Ishikawa (cell line): ENCODE data around the gene ZNF492.

Experiments
- CEBPB ChIP-seq: IDR thresholded peaks from 2 replicates; pipeline ENCODE4 v1.6.1; 2012
- CREB1 ChIP-seq: IDR thresholded peaks from 2 replicates; pipeline ENCODE4 v1.6.1; 2012; ENCODE audit warnings: low read depth
- EGR1 ChIP-seq: IDR thresholded peaks from 2 replicates; pipeline ENCODE4 v1.6.1; 2012
- EP300 ChIP-seq: IDR thresholded peaks from 2 replicates; pipeline ENCODE4 v1.6.1; 2012; ENCODE audit warnings: borderline replicate concordance
- FOXM1 ChIP-seq: IDR thresholded peaks from 2 replicates; pipeline ENCODE4 v1.6.1; 2012; ENCODE audit warnings: low read depth, borderline replicate concordance
- NFIC ChIP-seq: IDR thresholded peaks from 2 replicates; pipeline ENCODE4 v1.6.1; 2012
- RAD21 ChIP-seq: IDR thresholded peaks from 2 replicates; pipeline ENCODE4 v1.6.1; 2012; ENCODE audit warnings: low read depth
- REST ChIP-seq: IDR thresholded peaks from 2 replicates; pipeline ENCODE4 v1.6.1; 2012; ENCODE audit warnings: low read depth, mild to moderate bottlenecking
- TAF1 ChIP-seq: IDR thresholded peaks from 2 replicates; pipeline ENCODE4 v1.6.1; 2012; ENCODE audit warnings: low read depth, mild to moderate bottlenecking
- TCF12 ChIP-seq: IDR thresholded peaks from 2 replicates; pipeline ENCODE4 v1.6.1; 2012; ENCODE audit warnings: low read depth
- TEAD4 ChIP-seq: IDR thresholded peaks from 2 replicates; pipeline ENCODE4 v1.6.1; 2012
- USF1 ChIP-seq: IDR thresholded peaks from 2 replicates; pipeline ENCODE4 v1.6.1; 2012
- YY1 ChIP-seq: IDR thresholded peaks from 2 replicates; pipeline ENCODE4 v1.6.1; 2012; ENCODE audit warnings: low read depth
- ZBTB7A ChIP-seq: IDR thresholded peaks from 2 replicates; pipeline ENCODE4 v1.6.1; 2012; ENCODE audit warnings: low read depth
- TF ChIP-seq, protein P1 (sequence below): IDR thresholded peaks from 2 replicates; pipeline ENCODE4 v1.6.1; 2012

Gene ZNF492

DNA sequence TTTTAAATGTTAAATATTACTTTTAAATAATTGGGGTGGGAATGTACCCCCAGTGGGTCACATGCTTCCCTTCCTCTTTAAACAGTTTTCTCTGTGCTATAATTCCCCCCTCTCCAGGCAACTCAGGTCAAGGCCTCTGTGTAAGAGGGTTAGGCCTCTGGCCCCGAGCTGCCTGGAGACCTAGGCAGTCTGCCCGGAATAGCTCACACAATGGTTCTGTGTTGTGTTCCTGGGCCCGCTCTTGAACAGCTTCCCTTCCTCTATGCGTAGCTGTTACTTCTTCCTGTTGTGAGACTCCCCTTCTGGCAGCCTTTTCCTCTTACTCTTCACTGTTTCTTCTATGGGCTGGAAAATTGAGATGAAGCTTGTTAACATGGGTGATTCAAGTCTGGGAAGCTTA, 14.8 kb upstream of the ZNF492 start:
- no peak for TF ChIP-seq TEAD4
- TF ChIP-seq YY1, result no peak
- TF ChIP-seq, protein P1, sequence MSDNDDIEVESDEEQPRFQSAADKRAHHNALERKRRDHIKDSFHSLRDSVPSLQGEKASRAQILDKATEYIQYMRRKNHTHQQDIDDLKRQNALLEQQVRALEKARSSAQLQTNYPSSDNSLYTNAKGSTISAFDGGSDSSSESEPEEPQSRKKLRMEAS, result no peak
- no peak for TF ChIP-seq NFIC
- no peak for TF ChIP-seq EP300
- TF ChIP-seq USF1, result no peak
- no peak for TF ChIP-seq TCF12
- TF ChIP-seq TAF1, result no peak
- TF ChIP-seq FOXM1, result no peak
- TF ChIP-seq RAD21, result no peak
- TF ChIP-seq CREB1, result no peak
- no peak for TF ChIP-seq CEBPB
- TF ChIP-seq EGR1, result no peak
- TF ChIP-seq ZBTB7A, result no peak

DNA sequence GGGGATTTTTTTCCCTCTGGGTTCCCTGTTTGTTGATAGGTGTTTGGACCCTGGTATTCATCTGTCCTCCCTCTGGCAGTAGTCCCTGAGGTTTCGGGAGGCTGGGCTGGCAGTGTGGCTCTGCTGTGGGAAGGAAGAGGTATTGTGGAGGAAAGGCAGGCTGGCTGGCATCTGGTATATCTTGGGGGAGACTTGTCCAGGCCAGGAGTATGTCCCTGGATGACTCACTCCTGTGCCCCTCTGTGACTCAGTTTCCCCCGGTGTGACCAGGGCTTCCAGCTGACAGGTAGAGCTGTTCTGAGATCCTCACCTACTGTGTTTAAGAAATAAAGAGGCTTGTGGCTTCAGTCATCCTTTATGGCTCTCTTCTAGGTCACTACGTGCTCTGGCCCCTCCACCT, 14.2 kb upstream of the ZNF492 start:
- no peak for TF ChIP-seq TCF12
- TF ChIP-seq CEBPB, result no peak
- no peak for TF ChIP-seq REST
- TF ChIP-seq YY1, result no peak
- no peak for TF ChIP-seq EP300
- no peak for TF ChIP-seq NFIC
- TF ChIP-seq TAF1, result no peak
- TF ChIP-seq, protein P1, result no peak
- TF ChIP-seq EGR1, result no peak
- TF ChIP-seq USF1, result no peak
- TF ChIP-seq TEAD4, result no peak
- no peak for TF ChIP-seq FOXM1
- no peak for TF ChIP-seq ZBTB7A
- TF ChIP-seq RAD21, result no peak
- TF ChIP-seq CREB1, result no peak

DNA sequence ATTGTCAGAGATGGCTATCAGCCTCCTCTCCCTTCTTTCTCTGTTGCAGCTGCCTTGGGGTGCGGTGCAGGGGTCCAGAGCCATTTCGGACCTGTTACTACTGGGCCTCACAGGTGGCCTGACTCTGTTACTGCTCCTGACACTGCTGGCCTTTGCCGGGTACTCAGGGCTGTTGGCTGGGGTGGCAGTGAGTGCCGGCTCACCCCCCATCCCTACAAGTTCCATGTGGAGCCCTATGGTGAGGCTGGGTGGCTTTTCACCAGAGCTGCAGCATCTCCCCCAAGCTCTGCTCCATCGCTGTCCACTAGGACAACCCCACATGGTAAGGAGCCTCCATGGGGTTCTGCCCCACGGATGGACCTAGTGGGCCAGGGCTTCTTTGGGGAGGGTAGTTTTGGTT, 13.7 kb upstream of the ZNF492 start:
- TF ChIP-seq REST (no peak), ZBTB7A (no peak), EGR1 (no peak), TCF12 (no peak), USF1 (no peak), FOXM1 (no peak), TAF1 (no peak), NFIC (no peak), RAD21 (no peak), EP300 (no peak)
- TF ChIP-seq, protein P1, result no peak

DNA sequence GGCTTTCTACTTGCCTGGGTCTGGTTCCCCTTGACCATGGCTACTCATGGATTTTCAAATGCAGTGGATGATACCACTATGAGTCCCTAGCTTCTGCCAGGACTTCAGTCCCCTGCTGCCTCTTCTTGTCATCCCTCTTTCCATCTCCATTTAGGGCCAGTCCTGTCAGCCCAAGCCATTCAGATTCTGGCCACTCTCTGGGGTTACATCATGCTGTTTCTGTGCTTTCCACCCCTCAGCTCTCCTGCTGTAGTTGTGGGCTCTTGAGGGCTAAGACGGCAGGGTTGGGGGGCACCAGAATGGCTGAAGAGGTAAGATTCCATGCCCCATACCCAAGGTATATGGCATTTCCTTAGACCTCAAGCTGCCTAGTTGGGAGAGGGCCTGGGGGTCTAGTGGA, 13.2 kb upstream of the ZNF492 start:
- no peak for TF ChIP-seq RAD21

DNA sequence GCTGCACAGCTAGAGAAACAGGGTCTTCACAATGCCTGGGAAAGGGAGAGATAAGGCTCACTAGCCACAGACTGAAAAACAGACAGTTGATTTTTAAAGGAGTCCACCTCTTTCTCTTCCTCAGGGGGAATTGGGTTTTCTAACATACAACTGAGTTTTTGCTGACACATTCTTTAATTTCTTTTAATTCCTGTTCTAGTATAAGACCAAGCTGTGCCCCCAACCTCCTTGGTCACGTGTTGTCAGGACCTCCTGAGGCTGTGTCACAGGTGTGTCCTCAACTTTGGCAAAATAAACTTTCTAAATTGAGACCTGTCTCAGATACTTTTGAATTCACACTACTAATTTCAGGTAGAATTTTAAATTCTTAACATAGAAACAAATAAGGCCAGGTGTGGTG, 12.1 kb upstream of the ZNF492 start:
- TF ChIP-seq NFIC (no peak), TCF12 (no peak), CEBPB (no peak), EP300 (no peak), TAF1 (no peak), ZBTB7A (no peak), FOXM1 (no peak), USF1 (no peak), RAD21 (no peak)
- TF ChIP-seq, protein P1, result no peak
